RPMI8226 (cell line): ENCODE data around the gene NRAS.

Experiments used
- DNase-seq: peaks from one replicate; pipeline ENCODE4 v3.0.0-alpha.2; 2015

The NRAS gene

GRCh38 chr1:114671011-114671938, 45.3 kb downstream of the NRAS start:
- no peak for DNase-seq

GRCh38 chr1:114670083-114671010, 46.2 kb downstream of the NRAS start:
- peak; percentile 80 for DNase-seq

- DNase-seq: no peak
Measured at GRCh38 chr1:114669562-114670082, 46.9 kb downstream of the NRAS start, which contains the start of gene DENND2C. DENND2C (minus strand) TSS chr1:114670049; CDS start chr1:114625984, 44,065 bp downstream.

GRCh38 chr1:114668784-114669561, 47.6 kb downstream of the NRAS start:
- no peak for DNase-seq

GRCh38 chr1:114668373-114668772, 48.2 kb downstream of the NRAS start:
- no peak for DNase-seq

- DNase-seq: no peak
Measured at GRCh38 chr1:114666954-114667353, 49.6 kb downstream of the NRAS start.

- DNase-seq: no peak
Measured at GRCh38 chr1:114660238-114660637, 56.3 kb downstream of the NRAS start.
